Mammary epithelial cell (primary cell): ENCODE data around the gene DNM1L.

Experiments used
- EZH2 ChIP-seq: IDR thresholded peaks from 2 replicates; pipeline ENCODE4 v1.6.1; 2012; ENCODE audit warnings: low read length, inconsistent platforms, borderline replicate concordance
- TF ChIP-seq, protein P1 (sequence below), 2 donors: IDR thresholded peaks in 1 of 2; conservative IDR thresholded peaks in 1 of 2; 2 replicates each; pipeline ENCODE4 v1.5.1; 2011 to 2012; ENCODE audit warnings: inconsistent platforms in 2 of 2, low read length in 2 of 2, mild to moderate bottlenecking in 2 of 2, control low read depth in 1 of 2, low read depth in 1 of 2; ENCODE audit not compliant: insufficient read depth in 1 of 2; ENCODE audit errors: extremely low read depth in 1 of 2

DNA sequence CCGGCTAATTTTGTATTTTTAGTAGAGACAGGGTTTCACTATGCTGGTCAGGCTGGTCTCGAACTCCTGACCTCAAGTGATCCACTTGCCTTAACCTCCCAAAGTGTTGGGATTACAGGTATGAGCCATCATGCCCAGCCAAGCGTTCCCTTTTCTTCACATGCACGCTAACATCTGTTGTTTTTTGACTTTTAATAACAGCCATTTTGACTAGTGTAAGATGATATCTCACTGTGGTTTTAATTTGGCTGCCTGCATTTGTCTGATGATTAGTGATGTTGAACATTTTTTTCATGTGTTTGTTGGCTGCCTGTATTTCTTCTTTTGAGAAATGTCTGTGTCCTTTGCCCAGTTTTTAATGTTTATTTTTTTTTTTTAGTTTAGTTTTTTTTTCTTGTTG is 86.8 kb downstream of the DNM1L start:
- TF ChIP-seq, protein P1, sequence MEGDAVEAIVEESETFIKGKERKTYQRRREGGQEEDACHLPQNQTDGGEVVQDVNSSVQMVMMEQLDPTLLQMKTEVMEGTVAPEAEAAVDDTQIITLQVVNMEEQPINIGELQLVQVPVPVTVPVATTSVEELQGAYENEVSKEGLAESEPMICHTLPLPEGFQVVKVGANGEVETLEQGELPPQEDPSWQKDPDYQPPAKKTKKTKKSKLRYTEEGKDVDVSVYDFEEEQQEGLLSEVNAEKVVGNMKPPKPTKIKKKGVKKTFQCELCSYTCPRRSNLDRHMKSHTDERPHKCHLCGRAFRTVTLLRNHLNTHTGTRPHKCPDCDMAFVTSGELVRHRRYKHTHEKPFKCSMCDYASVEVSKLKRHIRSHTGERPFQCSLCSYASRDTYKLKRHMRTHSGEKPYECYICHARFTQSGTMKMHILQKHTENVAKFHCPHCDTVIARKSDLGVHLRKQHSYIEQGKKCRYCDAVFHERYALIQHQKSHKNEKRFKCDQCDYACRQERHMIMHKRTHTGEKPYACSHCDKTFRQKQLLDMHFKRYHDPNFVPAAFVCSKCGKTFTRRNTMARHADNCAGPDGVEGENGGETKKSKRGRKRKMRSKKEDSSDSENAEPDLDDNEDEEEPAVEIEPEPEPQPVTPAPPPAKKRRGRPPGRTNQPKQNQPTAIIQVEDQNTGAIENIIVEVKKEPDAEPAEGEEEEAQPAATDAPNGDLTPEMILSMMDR (conservative IDR thresholded peaks at IDR 0.05 in 1 of 2, IDR thresholded peaks at IDR 0.05 in 1 of 2; ENCODE audit: extremely low read depth in 1 of 2, insufficient read depth in 1 of 2, low read depth in 1 of 2, low read length in 2 of 2): no peak
- no peak for TF ChIP-seq EZH2
